ENCODE results near the gene KIAA1755. TPM values are rescaled to one million over a fixed set of nuclear protein-coding genes. Genes with fewer than 3 reads are reported as not detected.

The KIAA1755 gene
- total RNA-seq, 6 experiments from 2014 or later = 0.06 to 2.7 (median 1.5) TPM

GRCh38 chr20:38164624-38165088 is 95.9 kb downstream of the KIAA1755 start:
- peak overlapping the region; percentile 57 to 88 (median 67) for H3K27ac ChIP-seq
- intact Hi-C loops (cut with DNase I) = loop anchor here (5.0 to 10.0 kb wide), 2 partner anchors 100 to 107 kb away; no protein-coding TSS in a partner anchor
- H3K27me3 ChIP-seq = no peaks in the 10 kb centered on the region
- TF ChIP-seq CTCF (IDR thresholded peaks at IDR 0.05) = no peak
- no peak for DNase-seq
- H3K4me3 ChIP-seq = peak overlapping the region; percentile 76 to 83 (median 80)
- whole genome bisulfite sequencing (ENCODE audit: insufficient coverage, low coverage, low lambda C conversion rate, missing lambda C conversion rate) = 0% methylated on average over 2 of the region's 14 CpGs
- peaks cover 0 to 14% (median 3%) of the 10 kb centered on the region in 4 donors for H3K36me3 ChIP-seq
- H3K4me1 ChIP-seq = peaks cover 2 to 57% (median 15%) of the 10 kb centered on the region in 4 donors
- no peaks in the 10 kb centered on the region for H3K9me3 ChIP-seq
- ATAC-seq = peak in 3 of 4 donors; percentile 0 to 4 (median 2)

- DNase-seq = no peak
These were observed 96.5 kb downstream of the KIAA1755 start for GRCh38 chr20:38164069-38164468.

GRCh38 chr20:38162878-38163875 is 97.4 kb downstream of the KIAA1755 start:
- Histone ChIP-seq H3K4me1 (peaks cover 0 to 57% (median 12%) of the 10 kb centered on the region in 4 donors), H3K36me3 (peaks cover 0 to 24% (median 6%) of the 10 kb centered on the region in 4 donors), H3K4me3 (peak overlapping the region; percentile 76 to 83 (median 80)), H3K27me3 (no peaks in the 10 kb centered on the region), H3K9me3 (no peaks in the 10 kb centered on the region), H3K27ac (peak overlapping the region; percentile 57 to 88 (median 67))
- intact Hi-C loops (cut with DNase I) = loop anchor here in 1 of 2 donors (10.0 kb wide), 1 partner anchor 98 kb away; no protein-coding TSS in a partner anchor
- DNase-seq = no peak
- no peak for ATAC-seq
- WGBS (ENCODE audit: insufficient coverage, low coverage, low lambda C conversion rate, missing lambda C conversion rate) = 52% methylated on average over 11 of the region's 15 CpGs
- TF ChIP-seq CTCF (IDR thresholded peaks at IDR 0.05) (no peak), POLR2A (IDR thresholded peaks at IDR 0.05) (no peak)

More at GRCh38 chr20:38164069-38164468, 96.5 kb downstream of the KIAA1755 start:
- Histone ChIP-seq H3K27ac (peak overlapping the region; percentile 57 to 88 (median 67)), H3K9me3 (no peaks in the 10 kb centered on the region), H3K4me1 (peaks cover 1 to 57% (median 14%) of the 10 kb centered on the region in 4 donors), H3K36me3 (peaks cover 0 to 20% (median 3%) of the 10 kb centered on the region in 4 donors), H3K4me3 (peak overlapping the region; percentile 76 to 83 (median 80)), H3K27me3 (no peaks in the 10 kb centered on the region)
- intact Hi-C loops (cut with DNase I) = loop anchor here in 1 of 2 donors (10.0 kb wide), 1 partner anchor 99 kb away; no protein-coding TSS in a partner anchor
- 20% methylated on average over 1 of the region's 5 CpGs for WGBS (ENCODE audit: insufficient coverage, low coverage, low lambda C conversion rate, missing lambda C conversion rate)
- ATAC-seq = no peak
- no peak for TF ChIP-seq CTCF (IDR thresholded peaks at IDR 0.05)

GRCh38 chr20:38162149-38162548 is 98.4 kb downstream of the KIAA1755 start:
- 8% methylated on average over 2 of the region's 2 CpGs for WGBS (ENCODE audit: insufficient coverage, low coverage, low lambda C conversion rate, missing lambda C conversion rate)
- Histone ChIP-seq H3K27ac (peak overlapping the region; percentile 32 to 88 (median 67)), H3K27me3 (no peaks in the 10 kb centered on the region), H3K36me3 (peaks cover 0 to 24% (median 12%) of the 10 kb centered on the region in 4 donors), H3K4me3 (peak overlapping the region in 1 of 3 donors; percentile 76), H3K4me1 (peaks cover 0 to 55% (median 10%) of the 10 kb centered on the region in 4 donors), H3K9me3 (no peaks in the 10 kb centered on the region)
- ATAC-seq (peak in 3 of 4 donors; percentile 1 to 33 (median 4)), DNase-seq (no peak)
- TF ChIP-seq CTCF (IDR thresholded peaks at IDR 0.05) (no peak), POLR2A (IDR thresholded peaks at IDR 0.05) (no peak)
- intact Hi-C loops (cut with DNase I) = loop anchor here in 1 of 2 donors (10.0 kb wide), 1 partner anchor 97 kb away; no protein-coding TSS in a partner anchor
